MM.1S (cell line): ENCODE results near the gene CLCA1.
A peak's percentile ranks its signal among the peaks of the same experiment; 100 is the strongest.

Source experiments
- DNase-seq: peaks from one replicate; pipeline ENCODE4 v3.0.0-alpha.2; 2015
- H2AFZ ChIP-seq: fragments of 300-600 bp; sonication (generic); 2 replicates; pipeline ENCODE4 v1.6.0; 2016; ENCODE audit warnings: antibody characterized with exemption, low read length
- H3F3A ChIP-seq: fragments of 300-600 bp; sonication (generic); 2 replicates; pipeline ENCODE4 v1.6.1; 2016; ENCODE audit warnings: mild to moderate bottlenecking, antibody characterized with exemption, low read length, moderate library complexity, mixed read lengths; ENCODE audit not compliant: insufficient read depth
- H3K27ac ChIP-seq: fragments of 300-600 bp; sonication (generic); 2 replicates; pipeline ENCODE4 v1.5.1; 2016; ENCODE audit warnings: mild to moderate bottlenecking, low read length
- H3K27me3 ChIP-seq: fragments of 300-600 bp; sonication (generic); replicated peaks from 2 replicates; pipeline ENCODE4 v1.6.0; 2016; ENCODE audit warnings: low read length; ENCODE audit not compliant: insufficient read depth
- H3K36me3 ChIP-seq: fragments of 300-600 bp; sonication (generic); replicated peaks from 2 replicates; pipeline ENCODE4 v1.6.1; 2016; ENCODE audit warnings: mild to moderate bottlenecking, low read length, mixed read lengths; ENCODE audit not compliant: insufficient read depth
- H3K4me1 ChIP-seq: fragments of 300-600 bp; sonication (generic); 2 replicates; pipeline ENCODE4 v1.6.1; 2016; ENCODE audit warnings: low read length, mixed read lengths
- H3K4me2 ChIP-seq: fragments of 300-600 bp; sonication (generic); 2 replicates; pipeline ENCODE4 v1.6.0; 2016; ENCODE audit warnings: low read depth, low read length
- H3K4me3 ChIP-seq: fragments of 300-600 bp; sonication (generic); 2 replicates; pipeline ENCODE4 v1.5.1; 2016; ENCODE audit warnings: low read length, mixed read lengths
- H3K79me2 ChIP-seq: fragments of 300-600 bp; sonication (generic); 2 replicates; pipeline ENCODE4 v1.6.1; 2016; ENCODE audit warnings: mixed run types, low read length, mixed read lengths
- H3K9ac ChIP-seq: fragments of 300-600 bp; sonication (generic); 2 replicates; pipeline ENCODE4 v1.6.1; 2016; ENCODE audit warnings: low read length, mixed read lengths
- H3K9me2 ChIP-seq: fragments of 300-600 bp; sonication (generic); replicated peaks from 2 replicates; pipeline ENCODE4 v1.6.1; 2016; ENCODE audit warnings: mild to moderate bottlenecking, low read length, mixed read lengths; ENCODE audit not compliant: insufficient read depth
- H3K9me3 ChIP-seq: fragments of 300-600 bp; sonication (generic); replicated peaks from 2 replicates; pipeline ENCODE4 v1.6.1; 2016; ENCODE audit warnings: mild to moderate bottlenecking, low read length, mixed read lengths; ENCODE audit not compliant: insufficient read depth
- H4K20me1 ChIP-seq: fragments of 300-600 bp; sonication (generic); 2 replicates; pipeline ENCODE4 v1.6.1; 2016; ENCODE audit warnings: mild to moderate bottlenecking, low read length, moderate library complexity, mixed read lengths; ENCODE audit not compliant: insufficient read depth
- EZH2 ChIP-seq: fragments of 300-600 bp; sonication (generic); optimal IDR thresholded peaks from 2 replicates; pipeline ENCODE3; 2017; ENCODE audit warnings: low read depth, mild to moderate bottlenecking, antibody characterized with exemption, low read length, mixed read lengths
- EZH2phosphoT487 ChIP-seq: fragments of 300-600 bp; sonication (generic); IDR thresholded peaks from 2 replicates; pipeline ENCODE4 v1.6.1; 2018; ENCODE audit warnings: antibody characterized with exemption, low read length
- TF ChIP-seq, protein P1 (sequence below): fragments of 300-600 bp; sonication (generic); IDR thresholded peaks from 2 replicates; pipeline ENCODE4 v1.5.1; 2016; ENCODE audit warnings: antibody characterized with exemption, low read length, mixed read lengths

CLCA1 gene

DNA sequence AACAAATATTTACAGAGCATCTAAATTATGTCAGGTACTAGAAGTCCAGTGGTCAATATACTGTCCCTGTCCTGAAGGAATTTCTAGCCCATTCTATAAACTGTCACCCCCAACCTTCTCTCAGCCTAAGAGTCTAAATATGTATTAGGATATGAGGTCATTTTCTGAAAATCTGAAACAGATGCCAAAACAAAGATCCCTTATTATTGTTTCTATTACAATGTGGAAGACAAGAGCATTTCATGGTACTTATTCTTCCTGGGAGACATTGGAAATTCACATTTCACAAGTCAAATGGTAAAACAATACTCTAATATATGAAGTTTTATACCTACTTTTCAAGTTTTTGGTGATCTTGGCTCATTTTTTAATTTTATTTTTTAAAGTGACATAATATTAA, 2.6 kb downstream of the CLCA1 start:
- no peaks in the 10 kb centered on the region for H3K36me3 ChIP-seq
- H3K27ac ChIP-seq, result no peak overlapping the region
- H2AFZ ChIP-seq, result no peak overlapping the region
- H3K9me3 ChIP-seq, result no peaks in the 10 kb centered on the region
- H3K4me3 ChIP-seq, result no peak overlapping the region
- H3K4me2 ChIP-seq, result no peak overlapping the region
- H3K79me2 ChIP-seq, result no peaks in the 10 kb centered on the region
- DNase-seq, result no peak
- TF ChIP-seq EZH2phosphoT487, result no peak
- TF ChIP-seq EZH2, result no peak
- TF ChIP-seq, protein P1, sequence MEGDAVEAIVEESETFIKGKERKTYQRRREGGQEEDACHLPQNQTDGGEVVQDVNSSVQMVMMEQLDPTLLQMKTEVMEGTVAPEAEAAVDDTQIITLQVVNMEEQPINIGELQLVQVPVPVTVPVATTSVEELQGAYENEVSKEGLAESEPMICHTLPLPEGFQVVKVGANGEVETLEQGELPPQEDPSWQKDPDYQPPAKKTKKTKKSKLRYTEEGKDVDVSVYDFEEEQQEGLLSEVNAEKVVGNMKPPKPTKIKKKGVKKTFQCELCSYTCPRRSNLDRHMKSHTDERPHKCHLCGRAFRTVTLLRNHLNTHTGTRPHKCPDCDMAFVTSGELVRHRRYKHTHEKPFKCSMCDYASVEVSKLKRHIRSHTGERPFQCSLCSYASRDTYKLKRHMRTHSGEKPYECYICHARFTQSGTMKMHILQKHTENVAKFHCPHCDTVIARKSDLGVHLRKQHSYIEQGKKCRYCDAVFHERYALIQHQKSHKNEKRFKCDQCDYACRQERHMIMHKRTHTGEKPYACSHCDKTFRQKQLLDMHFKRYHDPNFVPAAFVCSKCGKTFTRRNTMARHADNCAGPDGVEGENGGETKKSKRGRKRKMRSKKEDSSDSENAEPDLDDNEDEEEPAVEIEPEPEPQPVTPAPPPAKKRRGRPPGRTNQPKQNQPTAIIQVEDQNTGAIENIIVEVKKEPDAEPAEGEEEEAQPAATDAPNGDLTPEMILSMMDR, result no peak
- H3K27me3 ChIP-seq, result peaks cover 75% of the 10 kb centered on the region
- H4K20me1 ChIP-seq, result no peaks in the 10 kb centered on the region
- H3K9me2 ChIP-seq, result no peaks in the 10 kb centered on the region
- no peaks in the 10 kb centered on the region for H3F3A ChIP-seq
- H3K9ac ChIP-seq, result no peak overlapping the region
- 0 out of 2 replicates have a peak, but pooled peaks cover 5% of the 10 kb centered on the region for H3K4me1 ChIP-seq

DNA sequence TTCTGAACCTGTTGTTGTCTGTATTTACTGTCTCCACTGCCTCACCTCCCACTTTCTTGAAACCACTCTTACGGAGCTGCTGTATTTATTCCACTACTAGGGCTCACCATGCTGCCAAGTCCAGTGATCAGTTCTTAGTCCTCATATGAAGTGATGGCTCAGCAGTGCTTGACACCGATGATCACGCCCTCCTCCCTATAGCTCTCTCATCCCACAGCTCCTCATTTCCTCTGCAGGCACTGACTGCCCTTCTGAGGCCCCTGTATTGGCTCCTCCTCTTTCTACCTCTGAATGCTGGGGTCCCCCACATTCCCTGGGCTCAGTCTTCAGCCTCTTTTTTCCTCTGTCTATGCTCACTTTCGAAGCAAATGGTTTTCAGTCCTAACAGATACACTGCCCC, 3.4 kb downstream of the CLCA1 start:
- H3K36me3 ChIP-seq, result no peaks in the 10 kb centered on the region
- DNase-seq, result no peak
- H3K79me2 ChIP-seq, result no peaks in the 10 kb centered on the region
- H3K4me3 ChIP-seq, result no peak overlapping the region
- no peak overlapping the region for H2AFZ ChIP-seq
- no peaks in the 10 kb centered on the region for H3F3A ChIP-seq
- H3K9me2 ChIP-seq, result no peaks in the 10 kb centered on the region
- no peaks in the 10 kb centered on the region for H3K9me3 ChIP-seq
- no peak overlapping the region for H3K4me2 ChIP-seq
- no peaks in the 10 kb centered on the region for H4K20me1 ChIP-seq
- TF ChIP-seq EZH2 (no peak), EZH2phosphoT487 (no peak)
- TF ChIP-seq, protein P1, result no peak
- no peak overlapping the region for H3K27ac ChIP-seq
- 0 out of 2 replicates have a peak, but pooled peaks cover 5% of the 10 kb centered on the region for H3K4me1 ChIP-seq
- H3K9ac ChIP-seq, result no peak overlapping the region
- H3K27me3 ChIP-seq, result peaks cover 76% of the 10 kb centered on the region

DNA sequence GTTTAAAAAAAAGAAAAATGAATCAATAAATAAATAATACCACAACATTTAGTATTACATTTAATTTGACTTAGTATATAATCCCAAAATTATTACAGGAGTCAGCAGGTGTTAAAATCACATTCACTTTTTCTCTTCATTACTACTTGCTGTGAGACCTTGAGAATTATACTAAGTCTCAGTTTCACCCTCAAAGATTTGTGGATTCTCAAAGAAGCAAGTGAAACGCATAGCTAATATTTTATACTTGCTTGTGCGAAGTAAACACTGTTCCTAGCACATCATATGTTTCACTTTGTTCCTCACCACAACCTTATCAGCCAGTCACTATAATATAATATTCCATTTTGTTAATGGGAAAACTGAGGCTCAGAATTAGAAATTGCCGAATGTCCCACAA, 4.0 kb downstream of the CLCA1 start:
- Histone ChIP-seq H4K20me1 (no peaks in the 10 kb centered on the region), H2AFZ (no peak overlapping the region), H3K9me3 (no peaks in the 10 kb centered on the region), H3K79me2 (no peaks in the 10 kb centered on the region), H3F3A (no peaks in the 10 kb centered on the region), H3K27me3 (peaks cover 81% of the 10 kb centered on the region), H3K27ac (no peak overlapping the region), H3K4me1 (0 out of 2 replicates have a peak, but pooled peaks cover 5% of the 10 kb centered on the region), H3K4me2 (no peak overlapping the region), H3K9ac (no peak overlapping the region), H3K4me3 (no peak overlapping the region), H3K36me3 (no peaks in the 10 kb centered on the region), H3K9me2 (no peaks in the 10 kb centered on the region)
- TF ChIP-seq, protein P1, result no peak
- no peak for TF ChIP-seq EZH2phosphoT487
- no peak for TF ChIP-seq EZH2
- peak; percentile 73 for DNase-seq
